Fibroblast of skin of abdomen (primary cell): Measurements from ENCODE around the gene CLSTN2.

Experiments
- DNase-seq: peaks from one replicate; pipeline ENCODE4 v3.0.0-alpha.2; 2013

The CLSTN2 gene

GRCh38 chr3:140152851-140153639 lies 218.1 kb downstream of the CLSTN2 start:
- DNase-seq, result no peak

GRCh38 chr3:140153736-140154135 lies 218.8 kb downstream of the CLSTN2 start:
- no peak for DNase-seq

GRCh38 chr3:140157161-140157560 lies 222.2 kb downstream of the CLSTN2 start:
- no peak for DNase-seq

- no peak for DNase-seq
Observed at GRCh38 chr3:140159646-140160045, 224.7 kb downstream of the CLSTN2 start.

- no peak for DNase-seq
Observed at GRCh38 chr3:140160553-140160952, 225.6 kb downstream of the CLSTN2 start.

GRCh38 chr3:140162551-140162950 lies 227.6 kb downstream of the CLSTN2 start:
- DNase-seq, result no peak

- DNase-seq, result peak; percentile 39
Observed at GRCh38 chr3:140163159-140163763, 228.3 kb downstream of the CLSTN2 start.

- DNase-seq, result no peak
Observed at GRCh38 chr3:140164156-140164555, 229.2 kb downstream of the CLSTN2 start.

- peak; percentile 29 for DNase-seq
Observed at GRCh38 chr3:140164922-140165590, 230.1 kb downstream of the CLSTN2 start.

GRCh38 chr3:140165781-140166180 lies 230.8 kb downstream of the CLSTN2 start:
- DNase-seq, result no peak

GRCh38 chr3:140166861-140167599 lies 232.0 kb downstream of the CLSTN2 start:
- DNase-seq, result peak; percentile 45

GRCh38 chr3:140167600-140168281 lies 232.8 kb downstream of the CLSTN2 start:
- DNase-seq, result no peak

- no peak for DNase-seq
Observed at GRCh38 chr3:140170612-140171011, 235.6 kb downstream of the CLSTN2 start.

GRCh38 chr3:140176526-140176925 lies 241.5 kb downstream of the CLSTN2 start:
- peak; percentile 70 for DNase-seq

GRCh38 chr3:140177943-140178342 lies 243.0 kb downstream of the CLSTN2 start:
- DNase-seq, result no peak

- DNase-seq, result no peak
Observed at GRCh38 chr3:140178482-140178881, 243.5 kb downstream of the CLSTN2 start.

GRCh38 chr3:140180603-140181002 lies 245.6 kb downstream of the CLSTN2 start:
- DNase-seq, result no peak

GRCh38 chr3:140185375-140185774 lies 250.4 kb downstream of the CLSTN2 start:
- no peak for DNase-seq

- peak; percentile 66 for DNase-seq
Observed at GRCh38 chr3:140186421-140186920, 251.5 kb downstream of the CLSTN2 start.

GRCh38 chr3:140187028-140187427 lies 252.0 kb downstream of the CLSTN2 start:
- DNase-seq, result no peak

- DNase-seq, result no peak
Observed at GRCh38 chr3:140187656-140188221, 252.8 kb downstream of the CLSTN2 start.

GRCh38 chr3:140188285-140188684 lies 253.3 kb downstream of the CLSTN2 start:
- no peak for DNase-seq
